Right cardiac atrium (tissue), 5 donors: ENCODE measurements around the gene PXK. TPM values are rescaled to one million over a fixed set of nuclear protein-coding genes. Genes with fewer than 3 reads are reported as not detected.

ENCODE experiments used
- ATAC-seq, 2 donors: fragments of 200-7000 bp; cut with Tn5 transposase; one replicate each; pipeline versions ENCODE4 v1.8.0 to v1.9.1; 2020; ENCODE audit warnings: moderate library complexity in 2 of 2, mild to moderate bottlenecking in 1 of 2
- DNase-seq, 3 donors: peaks; one replicate each; pipeline ENCODE4 v3.0.0-alpha.2; 2020
- H3K27ac ChIP-seq: one replicate; pipeline ENCODE4 v1.5.1; 2013; ENCODE audit warnings: mild to moderate bottlenecking, low read length, control low read depth, moderate library complexity
- H3K27me3 ChIP-seq: one replicate; pipeline ENCODE4 v1.6.1; 2013; ENCODE audit not compliant: control insufficient read depth, insufficient read depth
- H3K4me1 ChIP-seq: one replicate; pipeline ENCODE4 v1.6.1; 2013; ENCODE audit warnings: low read length; ENCODE audit not compliant: control insufficient read depth, insufficient read depth
- H3K4me3 ChIP-seq: one replicate; pipeline ENCODE4 v1.5.1; 2013; ENCODE audit warnings: low read length, control low read depth
- H3K9me3 ChIP-seq: one replicate; pipeline ENCODE4 v1.6.1; 2013; ENCODE audit warnings: low read length; ENCODE audit not compliant: control insufficient read depth
- WGBS: extraction: QIAGEN DNeasy Blood & Tissue Kit; methylation state at CpG from one replicate; pipeline ENCODE4 v1.1.7; 2013; 5-methylcytosine and 5-hydroxymethylcytosine counted together
- intact Hi-C, 4 donors: fragments of 100-400 bp; cut with DNase I; formaldehyde crosslinking; loops; one replicate each; pipeline versions ENCODE4 v1.11.0 to v1.14.0; 2022 to 2023
- polyA plus RNA-seq: library from polyadenylated mRNA; stranded (reverse); fragments of 200-250 nt; gene quantifications from one replicate; pipeline ENCODE4 v1.2.3, GENCODE V29; 2013
- total RNA-seq, 4 donors: library from RNA; stranded (reverse); fragmentation: NEBNext Ultra II Directional; extraction: Animal tissue kit (Norgen Biotek cat#: 25700); gene quantifications; one replicate each; pipeline ENCODE4 v1.2.1, GENCODE V29; 2021
- donor health status: healthy with polysubstance abuse.
- donor health status: DM: no; HTN: yes; CAD: no.
- donor health status: DM: no; HTN: no; CAD: no.
- donor health status: DM: no; HTN: yes; CAD: no; lungs with severe emphysema.
- donor health status: DM: yes; HTN: yes; CAD: no.

The PXK gene
- total and polyA plus RNA-seq, 5 donors: 7.7 to 17.3 (median 12.6) TPM

- Histone ChIP-seq H3K4me1 (peaks cover 4% of the 10 kb centered on the region), H3K27me3 (no peaks in the 10 kb centered on the region), H3K9me3 (no peaks in the 10 kb centered on the region), H3K27ac (no peak overlapping the region), H3K4me3 (no peak overlapping the region)
- intact Hi-C loops: no loop called here
- WGBS: 92% methylated on average over 4 of the region's 4 CpGs
- DNase-seq: no peak
- ATAC-seq: no peak
These were observed 26.9 kb downstream of the PXK start for GRCh38 chr3:58359621-58360020.

- ATAC-seq (no peak), DNase-seq (no peak)
- Histone ChIP-seq H3K9me3 (no peaks in the 10 kb centered on the region), H3K4me1 (peaks cover 4% of the 10 kb centered on the region), H3K27me3 (no peaks in the 10 kb centered on the region), H3K27ac (no peak overlapping the region), H3K4me3 (no peak overlapping the region)
- intact Hi-C loops: no loop called here
These were observed 29.2 kb downstream of the PXK start for GRCh38 chr3:58361866-58362265.

GRCh38 chr3:58366699-58367098 lies 34.0 kb downstream of the PXK start:
- H3K27me3 ChIP-seq: no peaks in the 10 kb centered on the region
- intact Hi-C loops: no loop called here
- H3K9me3 ChIP-seq: no peaks in the 10 kb centered on the region
- WGBS: 77% methylated on average over 1 of the region's 1 CpG
- no peak for ATAC-seq
- H3K4me1 ChIP-seq: no peaks in the 10 kb centered on the region
- no peak overlapping the region for H3K27ac ChIP-seq
- DNase-seq: no peak
- H3K4me3 ChIP-seq: no peak overlapping the region

GRCh38 chr3:58369038-58369437 lies 36.3 kb downstream of the PXK start:
- H3K4me3 ChIP-seq: no peak overlapping the region
- H3K27me3 ChIP-seq: no peaks in the 10 kb centered on the region
- DNase-seq (no peak), ATAC-seq (no peak)
- 98% methylated on average over 1 of the region's 1 CpG for WGBS
- intact Hi-C loops: no loop called here
- no peaks in the 10 kb centered on the region for H3K4me1 ChIP-seq
- no peaks in the 10 kb centered on the region for H3K9me3 ChIP-seq
- no peak overlapping the region for H3K27ac ChIP-seq

GRCh38 chr3:58369876-58370275 lies 37.2 kb downstream of the PXK start:
- DNase-seq (no peak), ATAC-seq (no peak)
- 92% methylated on average over 3 of the region's 3 CpGs for WGBS
- Histone ChIP-seq H3K27ac (no peak overlapping the region), H3K27me3 (no peaks in the 10 kb centered on the region), H3K4me3 (no peak overlapping the region), H3K4me1 (no peaks in the 10 kb centered on the region), H3K9me3 (no peaks in the 10 kb centered on the region)
- intact Hi-C loops: no loop called here

- Histone ChIP-seq H3K27me3 (no peaks in the 10 kb centered on the region), H3K9me3 (no peaks in the 10 kb centered on the region), H3K27ac (no peak overlapping the region), H3K4me3 (no peak overlapping the region), H3K4me1 (no peaks in the 10 kb centered on the region)
- intact Hi-C loops: no loop called here
- whole genome bisulfite sequencing: 90% methylated on average over 10 of the region's 10 CpGs
- ATAC-seq (no peak), DNase-seq (no peak)
These were observed 37.7 kb downstream of the PXK start for GRCh38 chr3:58370407-58370806.

- H3K27ac ChIP-seq: no peak overlapping the region
- DNase-seq: no peak
- ATAC-seq: no peak
- no peaks in the 10 kb centered on the region for H3K4me1 ChIP-seq
- intact Hi-C loops: no loop called here
- no peaks in the 10 kb centered on the region for H3K9me3 ChIP-seq
- H3K27me3 ChIP-seq: no peaks in the 10 kb centered on the region
- no peak overlapping the region for H3K4me3 ChIP-seq
These were observed 39.1 kb downstream of the PXK start for GRCh38 chr3:58371754-58372153.

- H3K4me1 ChIP-seq: no peaks in the 10 kb centered on the region
- no peak for ATAC-seq
- intact Hi-C loops: no loop called here
- 75% methylated on average over 5 of the region's 5 CpGs for WGBS
- no peak overlapping the region for H3K4me3 ChIP-seq
- no peaks in the 10 kb centered on the region for H3K9me3 ChIP-seq
- H3K27ac ChIP-seq: no peak overlapping the region
- H3K27me3 ChIP-seq: no peaks in the 10 kb centered on the region
- no peak for DNase-seq
These were observed 42.6 kb downstream of the PXK start for GRCh38 chr3:58375254-58375653.

GRCh38 chr3:58377168-58377567 lies 44.5 kb downstream of the PXK start:
- Histone ChIP-seq H3K4me1 (no peaks in the 10 kb centered on the region), H3K27ac (no peak overlapping the region), H3K9me3 (no peaks in the 10 kb centered on the region), H3K4me3 (no peak overlapping the region), H3K27me3 (no peaks in the 10 kb centered on the region)
- DNase-seq: no peak
- intact Hi-C loops: no loop called here
- WGBS: 94% methylated on average over 5 of the region's 5 CpGs
- no peak for ATAC-seq

GRCh38 chr3:58377750-58378149 lies 45.1 kb downstream of the PXK start:
- H3K4me3 ChIP-seq: no peak overlapping the region
- DNase-seq (no peak), ATAC-seq (no peak)
- intact Hi-C loops: no loop called here
- no peak overlapping the region for H3K27ac ChIP-seq
- H3K27me3 ChIP-seq: no peaks in the 10 kb centered on the region
- WGBS: 79% methylated on average over 4 of the region's 4 CpGs
- H3K4me1 ChIP-seq: no peaks in the 10 kb centered on the region
- no peaks in the 10 kb centered on the region for H3K9me3 ChIP-seq

- intact Hi-C loops: no loop called here
- no peak for DNase-seq
- ATAC-seq: no peak
- H3K4me1 ChIP-seq: peaks cover 5% of the 10 kb centered on the region
- no peaks in the 10 kb centered on the region for H3K27me3 ChIP-seq
- H3K27ac ChIP-seq: no peak overlapping the region
- no peak overlapping the region for H3K4me3 ChIP-seq
- no peaks in the 10 kb centered on the region for H3K9me3 ChIP-seq
- 93% methylated on average over 4 of the region's 4 CpGs for WGBS
These were observed 46.8 kb downstream of the PXK start for GRCh38 chr3:58379351-58380073.

- 81% methylated on average over 2 of the region's 2 CpGs for WGBS
- Histone ChIP-seq H3K27ac (no peak overlapping the region), H3K27me3 (no peaks in the 10 kb centered on the region), H3K9me3 (no peaks in the 10 kb centered on the region), H3K4me1 (peaks cover 5% of the 10 kb centered on the region), H3K4me3 (no peak overlapping the region)
- intact Hi-C loops: no loop called here
- ATAC-seq: no peak
- no peak for DNase-seq
These were observed 50.8 kb downstream of the PXK start for GRCh38 chr3:58383476-58383875.
